ENCODE measurements around the gene SLC38A9.

- TF ChIP-seq CTCF (IDR thresholded peaks at IDR 0.05; ENCODE audit: low read length) (no peak), EZH2 (optimal IDR thresholded peaks at IDR 0.05; ENCODE audit: low read depth, low read length) (no peak)
Observed at GRCh38 chr5:55749387-55749786, 37.3 kb upstream of the SLC38A9 start.
